Measurements from ENCODE around the gene MMD2.

Gene MMD2

GRCh38 chr7:4934419-4935025, 24.5 kb downstream of the MMD2 start:
- no peak for TF ChIP-seq CTCF (conservative IDR thresholded peaks at IDR 0.05)
- no peak for TF ChIP-seq ZFX (IDR thresholded peaks at IDR 0.05)
- H3K27ac ChIP-seq: no peak overlapping the region

GRCh38 chr7:4931943-4932342, 27.0 kb downstream of the MMD2 start:
- TF ChIP-seq CTCF (conservative IDR thresholded peaks at IDR 0.05) (no peak), ZFX (IDR thresholded peaks at IDR 0.05) (no peak)
- H3K27ac ChIP-seq: no peak overlapping the region

GRCh38 chr7:4929005-4929404, 30.0 kb downstream of the MMD2 start:
- TF ChIP-seq CTCF (conservative IDR thresholded peaks at IDR 0.05): no peak
- TF ChIP-seq ZFX (IDR thresholded peaks at IDR 0.05): no peak
- no peak overlapping the region for H3K27ac ChIP-seq

- no peak overlapping the region for H3K27ac ChIP-seq
- TF ChIP-seq ZFX (IDR thresholded peaks at IDR 0.05) (no peak), CTCF (conservative IDR thresholded peaks at IDR 0.05) (no peak)
Measured at GRCh38 chr7:4928445-4928844, 30.5 kb downstream of the MMD2 start.

- no peak overlapping the region for H3K27ac ChIP-seq
- no peak for TF ChIP-seq CTCF (conservative IDR thresholded peaks at IDR 0.05)
- TF ChIP-seq ZFX (IDR thresholded peaks at IDR 0.05): no peak
Measured at GRCh38 chr7:4919969-4920766, 38.8 kb downstream of the MMD2 start.

GRCh38 chr7:4916113-4916512, 42.9 kb downstream of the MMD2 start:
- H3K27ac ChIP-seq: no peak overlapping the region
- TF ChIP-seq ZFX (IDR thresholded peaks at IDR 0.05): no peak
- TF ChIP-seq CTCF (conservative IDR thresholded peaks at IDR 0.05): no peak

GRCh38 chr7:4911111-4911828, 47.7 kb downstream of the MMD2 start:
- TF ChIP-seq ZFX (IDR thresholded peaks at IDR 0.05) (no peak), CTCF (conservative IDR thresholded peaks at IDR 0.05) (no peak)
- H3K27ac ChIP-seq: no peak overlapping the region
